Measurements from ENCODE around the gene ANGPTL2.

ANGPTL2 gene

DNA sequence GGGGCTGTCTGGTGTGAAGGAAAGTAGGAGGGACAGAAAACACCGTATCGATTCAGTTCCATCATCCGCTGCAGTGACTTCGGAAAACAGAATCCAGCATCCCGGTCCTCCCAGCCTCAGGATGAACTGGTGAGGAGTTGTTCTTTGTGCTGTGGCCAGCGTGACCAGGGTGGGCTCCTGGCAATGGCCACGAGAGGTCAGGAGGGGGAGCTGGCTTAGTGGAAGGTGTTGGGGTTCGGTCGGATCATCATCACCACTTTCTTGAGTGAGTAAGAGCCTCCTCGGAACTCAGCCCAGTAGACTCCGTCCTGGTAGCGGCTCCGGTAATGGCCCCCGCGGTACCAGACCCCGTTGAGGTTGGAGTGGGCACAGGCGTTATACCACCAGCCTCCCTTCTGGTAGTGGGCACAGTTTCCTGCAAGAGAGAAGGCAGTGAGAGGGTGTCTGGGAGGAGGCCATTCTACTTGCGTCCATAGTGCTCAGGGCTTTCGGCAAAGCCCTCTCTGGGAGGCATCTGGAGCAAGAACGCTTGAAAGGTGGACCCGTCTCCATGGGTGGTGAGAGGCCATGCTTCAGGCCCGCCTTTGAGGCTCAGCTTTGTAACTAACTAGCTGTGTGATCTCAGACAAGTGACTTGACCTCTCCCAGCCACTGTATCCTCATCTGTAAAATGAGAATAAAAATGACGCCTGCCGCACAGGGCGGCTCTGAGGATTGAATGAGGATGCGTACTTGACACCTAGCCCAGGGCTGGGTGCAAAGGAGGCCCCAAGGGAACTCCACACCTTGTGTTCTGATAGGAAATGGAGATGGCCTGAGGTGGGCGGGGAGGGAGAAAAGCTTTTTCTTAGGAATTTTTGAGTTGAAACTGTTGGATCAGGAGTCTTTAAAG lies 33.5 kb downstream of the ANGPTL2 start:
- TF ChIP-seq POLR2AphosphoS5 (IDR thresholded peaks at IDR 0.05; ENCODE audit: low read depth, low read length) (no peak), FOXP2 (optimal IDR thresholded peaks at IDR 0.05; ENCODE audit: borderline replicate concordance, extremely low read depth, extremely low read length, insufficient read depth) (no peak), SIN3A (IDR thresholded peaks at IDR 0.05; ENCODE audit: borderline replicate concordance, insufficient read depth, low read length) (no peak)
- TF ChIP-seq, protein P1, sequence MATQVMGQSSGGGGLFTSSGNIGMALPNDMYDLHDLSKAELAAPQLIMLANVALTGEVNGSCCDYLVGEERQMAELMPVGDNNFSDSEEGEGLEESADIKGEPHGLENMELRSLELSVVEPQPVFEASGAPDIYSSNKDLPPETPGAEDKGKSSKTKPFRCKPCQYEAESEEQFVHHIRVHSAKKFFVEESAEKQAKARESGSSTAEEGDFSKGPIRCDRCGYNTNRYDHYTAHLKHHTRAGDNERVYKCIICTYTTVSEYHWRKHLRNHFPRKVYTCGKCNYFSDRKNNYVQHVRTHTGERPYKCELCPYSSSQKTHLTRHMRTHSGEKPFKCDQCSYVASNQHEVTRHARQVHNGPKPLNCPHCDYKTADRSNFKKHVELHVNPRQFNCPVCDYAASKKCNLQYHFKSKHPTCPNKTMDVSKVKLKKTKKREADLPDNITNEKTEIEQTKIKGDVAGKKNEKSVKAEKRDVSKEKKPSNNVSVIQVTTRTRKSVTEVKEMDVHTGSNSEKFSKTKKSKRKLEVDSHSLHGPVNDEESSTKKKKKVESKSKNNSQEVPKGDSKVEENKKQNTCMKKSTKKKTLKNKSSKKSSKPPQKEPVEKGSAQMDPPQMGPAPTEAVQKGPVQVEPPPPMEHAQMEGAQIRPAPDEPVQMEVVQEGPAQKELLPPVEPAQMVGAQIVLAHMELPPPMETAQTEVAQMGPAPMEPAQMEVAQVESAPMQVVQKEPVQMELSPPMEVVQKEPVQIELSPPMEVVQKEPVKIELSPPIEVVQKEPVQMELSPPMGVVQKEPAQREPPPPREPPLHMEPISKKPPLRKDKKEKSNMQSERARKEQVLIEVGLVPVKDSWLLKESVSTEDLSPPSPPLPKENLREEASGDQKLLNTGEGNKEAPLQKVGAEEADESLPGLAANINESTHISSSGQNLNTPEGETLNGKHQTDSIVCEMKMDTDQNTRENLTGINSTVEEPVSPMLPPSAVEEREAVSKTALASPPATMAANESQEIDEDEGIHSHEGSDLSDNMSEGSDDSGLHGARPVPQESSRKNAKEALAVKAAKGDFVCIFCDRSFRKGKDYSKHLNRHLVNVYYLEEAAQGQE (IDR thresholded peaks at IDR 0.05; ENCODE audit: insufficient read depth in 1 of 2, low read depth in 2 of 2, low read length in 2 of 2) = no peak

DNA sequence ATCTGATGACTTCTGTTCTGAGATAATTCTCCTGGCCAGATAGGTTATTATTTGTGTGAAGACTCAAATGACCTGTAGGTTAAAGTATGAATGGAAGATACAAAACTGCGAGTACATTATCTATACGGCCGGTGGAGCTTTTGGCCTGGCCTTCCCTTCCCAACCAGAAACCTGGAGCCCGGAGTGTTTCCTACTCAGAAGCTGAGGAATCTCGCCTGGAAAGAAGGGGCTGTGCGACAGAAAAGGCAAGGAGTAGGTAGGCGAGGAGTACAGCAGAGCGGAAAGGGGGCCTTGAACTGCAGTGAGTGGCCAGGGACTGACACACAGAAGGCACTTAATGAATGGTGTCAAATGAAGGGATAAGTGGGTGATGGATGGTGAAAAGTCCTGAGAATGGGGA lies 34.6 kb downstream of the ANGPTL2 start:
- TF ChIP-seq, protein P1 (IDR thresholded peaks at IDR 0.05; ENCODE audit: insufficient read depth in 1 of 2, low read depth in 2 of 2, low read length in 2 of 2) = no peak
- no peak for TF ChIP-seq TAF1 (IDR thresholded peaks at IDR 0.05; ENCODE audit: borderline replicate concordance, insufficient read depth, low read length)
- TF ChIP-seq SIN3A (IDR thresholded peaks at IDR 0.05; ENCODE audit: borderline replicate concordance, insufficient read depth, low read length) = no peak
- TF ChIP-seq FOXP2 (optimal IDR thresholded peaks at IDR 0.05; ENCODE audit: borderline replicate concordance, extremely low read depth, extremely low read length, insufficient read depth) = no peak
- no peak for TF ChIP-seq POLR2AphosphoS5 (IDR thresholded peaks at IDR 0.05; ENCODE audit: low read depth, low read length)

DNA sequence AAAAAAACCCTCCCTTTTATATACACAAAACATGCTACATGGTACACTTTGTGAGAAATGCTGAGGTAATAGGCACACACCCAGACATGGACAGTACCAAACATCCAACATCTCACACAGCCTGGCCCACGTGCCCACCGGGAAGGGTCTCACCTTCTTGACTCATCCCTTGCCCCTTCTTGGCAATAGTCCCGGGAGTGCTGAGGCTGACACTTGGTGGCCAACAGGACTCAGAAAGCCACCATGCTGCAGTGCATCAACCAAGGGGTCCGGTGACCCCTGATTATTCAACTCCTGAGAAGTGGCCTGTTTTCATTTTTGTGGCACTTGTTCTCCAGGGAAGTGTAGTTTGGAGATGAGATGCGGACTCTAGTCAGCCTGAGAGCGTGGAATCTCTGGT lies 35.0 kb downstream of the ANGPTL2 start:
- TF ChIP-seq TAF1 (IDR thresholded peaks at IDR 0.05; ENCODE audit: borderline replicate concordance, insufficient read depth, low read length) (no peak), POLR2AphosphoS5 (IDR thresholded peaks at IDR 0.05; ENCODE audit: low read depth, low read length) (no peak), FOXP2 (optimal IDR thresholded peaks at IDR 0.05; ENCODE audit: borderline replicate concordance, extremely low read depth, extremely low read length, insufficient read depth) (no peak), SIN3A (IDR thresholded peaks at IDR 0.05; ENCODE audit: borderline replicate concordance, insufficient read depth, low read length) (no peak)
- TF ChIP-seq, protein P1 (IDR thresholded peaks at IDR 0.05; ENCODE audit: insufficient read depth in 1 of 2, low read depth in 2 of 2, low read length in 2 of 2) = no peak

DNA sequence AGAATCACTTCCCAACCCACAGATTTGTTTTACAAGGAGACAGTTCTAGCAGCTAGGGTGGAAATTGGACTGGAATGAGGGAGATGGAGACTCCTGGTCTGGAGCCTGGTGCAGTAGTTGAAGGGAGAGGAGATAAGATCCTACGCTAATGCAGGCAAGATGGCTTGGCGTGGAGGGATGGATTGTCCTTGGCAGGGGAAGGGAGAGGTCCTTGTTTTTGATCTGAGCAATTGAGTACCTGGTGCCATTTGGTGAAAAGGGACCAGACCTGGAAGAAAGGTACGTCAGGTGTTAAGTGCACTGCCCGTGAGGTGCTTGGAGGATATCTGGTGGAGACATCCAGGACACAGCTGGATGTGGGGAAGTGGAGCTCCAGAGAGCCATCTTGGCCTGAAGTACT lies 35.7 kb downstream of the ANGPTL2 start:
- TF ChIP-seq POLR2AphosphoS5 (IDR thresholded peaks at IDR 0.05; ENCODE audit: low read depth, low read length) = no peak

DNA sequence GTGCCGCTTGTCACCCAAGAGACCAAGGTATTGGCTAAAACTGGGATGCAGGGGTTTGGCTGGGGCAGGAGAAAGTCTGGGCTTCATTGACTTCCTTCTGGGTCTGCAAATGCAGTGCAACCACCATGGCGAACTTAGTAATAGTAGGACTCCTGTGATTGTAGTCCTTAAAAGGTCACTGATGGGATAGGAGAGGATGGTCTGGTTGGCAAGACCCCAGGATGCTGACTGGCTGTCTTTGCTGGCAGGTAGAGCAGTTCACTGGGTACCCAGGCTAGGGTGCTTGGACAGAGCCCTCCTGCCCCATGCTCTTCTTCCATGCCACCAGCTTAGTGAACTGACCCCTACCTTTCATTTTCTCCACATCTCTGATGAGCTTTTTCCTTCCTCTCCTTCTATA lies 37.2 kb downstream of the ANGPTL2 start:
- no peak for TF ChIP-seq SIN3A (IDR thresholded peaks at IDR 0.05; ENCODE audit: borderline replicate concordance, insufficient read depth, low read length)
- TF ChIP-seq FOXP2 (optimal IDR thresholded peaks at IDR 0.05; ENCODE audit: borderline replicate concordance, extremely low read depth, extremely low read length, insufficient read depth) = no peak
- no peak for TF ChIP-seq TAF1 (IDR thresholded peaks at IDR 0.05; ENCODE audit: borderline replicate concordance, insufficient read depth, low read length)
- no peak for TF ChIP-seq POLR2AphosphoS5 (IDR thresholded peaks at IDR 0.05; ENCODE audit: low read depth, low read length)
- TF ChIP-seq, protein P1 (IDR thresholded peaks at IDR 0.05; ENCODE audit: insufficient read depth in 1 of 2, low read depth in 2 of 2, low read length in 2 of 2) = no peak

Data from PFSK-1 (cell line).